Nasal cavity respiratory epithelium epithelial cell of viscerocranial mucosa (primary cell): Measurements from ENCODE around the gene ZNF547. TPM values are rescaled to one million over a fixed set of nuclear protein-coding genes. Genes with fewer than 3 reads are reported as not detected.

Experiments
- total RNA-seq: library from RNA; depleted of rRNA; stranded (reverse); fragments of >200 nt; gene quantifications from 2 replicates; pipeline ENCODE4 v1.2.3, GENCODE V29; 2014

ZNF547 gene
- total RNA-seq, result 4.8 and 6.5 TPM in 2 replicates

GRCh38 chr19:57362997-57363687, at the start of gene ZNF547, which contains the start of gene TRAPPC2B:
Gene ZNF547, plus strand, starts transcription at chr19:57363551. Its CDS starts 5,005 bp downstream, at chr19:57368556.
Gene TRAPPC2B, plus strand, starts transcription at chr19:57363551. Its CDS starts 1,283 bp downstream, at chr19:57364834.

DNA sequence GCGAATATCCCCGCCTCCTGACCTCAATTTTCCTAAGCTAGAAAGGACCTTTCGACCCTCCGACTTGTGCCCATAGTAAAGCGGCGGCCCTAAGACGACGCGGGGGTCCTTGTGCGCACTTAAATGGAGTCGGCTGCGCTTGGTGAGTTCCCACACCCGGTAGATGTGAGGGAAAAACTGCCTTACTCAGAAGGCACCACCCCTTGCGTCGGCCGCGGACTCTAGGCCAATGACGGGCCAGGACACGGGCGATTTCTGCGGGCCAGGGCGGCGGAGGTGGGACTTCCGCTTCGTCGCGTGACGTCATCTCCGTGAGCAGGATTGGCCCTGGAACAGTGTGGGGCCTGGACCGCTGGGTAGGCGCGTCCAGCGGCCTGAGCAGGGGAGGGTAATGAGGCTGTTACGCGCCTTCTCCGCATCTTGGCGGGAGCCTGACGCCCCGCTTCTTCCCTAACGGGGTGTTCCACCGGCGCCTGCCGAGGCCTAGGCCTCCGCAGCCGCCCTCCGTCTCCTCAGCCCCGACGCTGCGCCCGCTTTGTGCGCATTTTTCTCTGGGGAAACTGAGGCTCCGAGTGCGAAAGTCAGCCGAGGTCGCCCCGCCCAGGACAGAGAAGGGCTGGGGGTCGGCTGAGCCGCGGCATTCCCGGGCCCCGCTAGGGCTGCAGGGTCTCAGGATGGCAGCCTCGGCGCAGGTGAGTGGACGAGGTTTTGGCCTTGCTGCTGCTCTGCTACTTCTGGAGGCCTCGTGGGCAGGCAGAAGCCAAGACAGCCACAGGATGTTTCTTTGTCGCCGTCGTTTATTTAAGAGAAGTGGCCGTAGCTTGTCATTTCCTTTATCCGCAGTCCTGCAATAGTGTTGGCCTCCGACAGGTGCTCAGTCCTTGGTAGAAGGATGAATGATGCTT, 42.9 kb upstream of the ZNF547 start, which contains the start of gene ZNF543:
TSS of gene ZNF543 (plus strand) at position 293 of the 905 bp plus-strand sequence. CDS start at position 675, 382 bp downstream.

GRCh38 chr19:57350877-57351805, 12.2 kb upstream of the ZNF547 start, which contains the start of gene ZNF304:
Gene ZNF304, plus strand, starts transcription at chr19:57351271. Its CDS starts 394 bp downstream, at chr19:57351665.

DNA sequence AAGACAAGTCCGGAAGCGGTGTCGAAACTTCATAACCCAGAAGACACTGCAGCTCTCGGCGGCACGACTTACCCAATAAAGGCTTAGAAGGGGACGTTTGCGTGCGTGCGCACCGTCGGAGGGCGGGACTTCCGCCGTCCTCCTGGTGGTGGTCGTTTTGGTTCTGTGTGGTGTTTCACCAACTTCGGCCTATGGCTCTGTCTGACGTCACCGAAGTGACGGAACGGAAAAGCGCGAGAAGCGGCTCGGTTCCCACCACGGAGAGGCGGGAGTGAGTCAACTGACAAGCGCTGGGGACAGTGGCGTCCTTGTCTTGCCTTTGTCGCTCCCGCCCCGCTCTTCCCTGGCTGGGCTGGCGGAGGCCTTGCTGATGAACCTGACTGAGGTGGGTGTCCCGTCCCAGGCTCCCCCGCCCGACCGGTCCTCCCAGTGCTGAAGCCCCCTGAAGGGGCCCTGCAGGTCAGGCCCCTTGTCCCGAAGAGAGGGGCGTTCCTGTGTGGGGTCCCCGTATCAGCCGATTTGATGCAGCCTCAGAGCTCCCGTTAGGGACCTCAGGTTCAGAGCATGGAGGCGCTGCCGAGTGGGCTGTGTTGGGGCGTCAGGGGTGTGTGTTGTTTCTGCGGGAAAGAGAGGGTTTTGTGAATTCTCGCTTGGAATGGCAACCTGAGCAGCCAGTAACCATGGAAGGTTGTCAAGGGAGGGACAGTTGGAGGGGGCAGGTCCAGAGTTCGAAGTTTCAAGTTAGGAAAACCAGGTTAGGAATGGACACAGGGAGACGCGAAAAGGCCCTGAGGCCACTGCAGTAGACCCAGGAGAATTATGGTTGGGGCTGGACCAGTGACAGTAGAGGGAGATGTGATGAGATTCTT, 26.6 kb downstream of the ZNF547 start, which contains the start of gene ZNF548:
TSS of gene ZNF548 (plus strand) at position 125 of the 869 bp plus-strand sequence. CDS start at position 371, 246 bp downstream.

GRCh38 chr19:57410877-57411671, 47.7 kb downstream of the ZNF547 start, which contains the start of gene ZNF17:
Gene ZNF17, plus strand, starts transcription at chr19:57411161. Its CDS starts 2,455 bp downstream, at chr19:57413616.

Other genes starting within 250 kb of the ZNF547 start
- not detected in 2 replicates for gene USP29, start 243.6 kb upstream of the ZNF547 start, total RNA-seq
- gene ZIM3, start 218.3 kb upstream of the ZNF547 start, total RNA-seq, result not detected in 2 replicates
- gene DUXA, start 196.1 kb upstream of the ZNF547 start, total RNA-seq, result not detected in 2 replicates
- 31.8 and 62.3 TPM in 2 replicates for gene ZNF264, start 172.1 kb upstream of the ZNF547 start, total RNA-seq
- 1.2 and 1.4 TPM in 2 replicates for gene AURKC, start 132.5 kb upstream of the ZNF547 start, total RNA-seq
- gene ZNF805, start 122.9 kb upstream of the ZNF547 start, total RNA-seq, result 43.1 and 44.8 TPM in 2 replicates
- 168 and 223 TPM in 2 replicates for gene ZNF460, start 83.1 kb upstream of the ZNF547 start, total RNA-seq
- gene ZNF543, start 43.1 kb upstream of the ZNF547 start, total RNA-seq, result 19.5 and 22.1 TPM in 2 replicates
- gene ZNF304, start 12.3 kb upstream of the ZNF547 start, total RNA-seq, result 13.3 and 15.7 TPM in 2 replicates
- gene TRAPPC2B, start within 50 bp of the ZNF547 start, total RNA-seq, result 9.7 and 19.1 TPM in 2 replicates
- gene ZNF548, start 26.3 kb downstream of the ZNF547 start, total RNA-seq, result 28.6 and 29.7 TPM in 2 replicates
- gene ZNF17, start 47.6 kb downstream of the ZNF547 start, total RNA-seq, result 9.6 and 13.6 TPM in 2 replicates
- 32.5 and 34.0 TPM in 2 replicates for gene ZNF749, start 71.8 kb downstream of the ZNF547 start, total RNA-seq
- gene VN1R1, start 93.6 kb downstream of the ZNF547 start, total RNA-seq, result 0.78 and 1.0 TPM in 2 replicates
- 14.4 and 25.0 TPM in 2 replicates for gene ZNF772, start 114.0 kb downstream of the ZNF547 start, total RNA-seq
- gene ZNF419, start 124.2 kb downstream of the ZNF547 start, total RNA-seq, result 30.8 and 36.3 TPM in 2 replicates
- gene ZNF773, start 136.4 kb downstream of the ZNF547 start, total RNA-seq, result 29.0 and 40.1 TPM in 2 replicates
- 8.2 and 11.7 TPM in 2 replicates for gene ZNF549, start 163.8 kb downstream of the ZNF547 start, total RNA-seq
- gene ZNF550, start 196.3 kb downstream of the ZNF547 start, total RNA-seq, result 8.2 and 12.1 TPM in 2 replicates
- gene ZNF416, start 215.4 kb downstream of the ZNF547 start, total RNA-seq, result 8.5 and 12.5 TPM in 2 replicates
- 12.6 and 13.4 TPM in 2 replicates for gene ZIK1, start 220.6 kb downstream of the ZNF547 start, total RNA-seq
- gene ZNF530, start 236.3 kb downstream of the ZNF547 start, total RNA-seq, result 3.4 and 4.4 TPM in 2 replicates